B cell (primary cell): ENCODE results near the gene LILRB1. TPM values are rescaled to one million over a fixed set of nuclear protein-coding genes. Genes with fewer than 3 reads are reported as not detected.
"Not testable (repeated sequence)": the region's sequence is repeated elsewhere in the genome, so short reads cannot be mapped to it uniquely, and the experiment has no call there.

Experiments
- ATAC-seq: fragments of 200-7000 bp; cut with Tn5 transposase; one replicate; pipeline ENCODE4 v1.10.0; 2021; ENCODE audit warnings: low read depth, mild to moderate bottlenecking, moderate number of reproducible peaks, moderate library complexity
- CTCF ChIA-PET: fragments of 350-600 bp; sonication (Branson Sonifier 250); formaldehyde crosslinking; loops from one replicate; lab custom pipeline; 2021; ENCODE audit warnings: antibody characterized with exemption, inconsistent platforms; lab: Charles Lee
- POLR2A ChIA-PET: fragments of 350-600 bp; sonication (Branson Sonifier 250); formaldehyde crosslinking; loops from one replicate; lab custom pipeline; 2021; ENCODE audit warnings: antibody characterized with exemption; lab: Charles Lee
- DNase-seq: peaks from one replicate; pipeline ENCODE4 v3.0.0; 2013
- H2AFZ ChIP-seq: 2 replicates; pipeline ENCODE4 v1.6.1; 2012; ENCODE audit warnings: mild to moderate bottlenecking, low read depth, low read length; ENCODE audit not compliant: insufficient read depth, poor library complexity, severe bottlenecking
- H3K27ac ChIP-seq, 2 donors: 1 replicate in 1 of 2; 2 replicates in 1 of 2; pipeline ENCODE4 v1.5.1; 2012 to 2013; ENCODE audit warnings: low read length in 2 of 2, mild to moderate bottlenecking in 2 of 2, moderate library complexity in 1 of 2
- H3K27me3 ChIP-seq, 4 experiments: fragments of 200-600 bp in 1 of 4; sonication (generic) in 1 of 4; replicated peaks in 1 of 4; 1 replicate in 2 of 4; 2 replicates in 2 of 4; pipeline versions ENCODE4 v1.6.1 to v1.7.0; 2013 to 2016; ENCODE audit warnings: low read length in 3 of 4, mild to moderate bottlenecking in 2 of 4, mixed read lengths in 1 of 4, moderate library complexity in 1 of 4; ENCODE audit not compliant: insufficient read depth in 4 of 4, control insufficient read depth in 3 of 4; ENCODE audit errors: control extremely low read depth in 1 of 4
- H3K36me3 ChIP-seq, 2 experiments: replicated peaks in 1 of 2; 1 replicate in 1 of 2; 2 replicates in 1 of 2; pipeline versions ENCODE4 v1.6.1 to v1.7.1; 2013; ENCODE audit warnings: low read length in 1 of 2; ENCODE audit not compliant: insufficient read depth in 2 of 2, control insufficient read depth in 1 of 2; ENCODE audit errors: control extremely low read depth in 1 of 2, extremely low read depth in 1 of 2
- H3K4me1 ChIP-seq, 2 donors: fragments of 200-600 bp in 1 of 2; sonication (generic) in 1 of 2; 1 replicate in 1 of 2; 2 replicates in 1 of 2; pipeline versions ENCODE4 v1.5.1 to v1.6.1; 2013 to 2017; ENCODE audit warnings: low read length in 2 of 2; ENCODE audit not compliant: control insufficient read depth in 2 of 2, insufficient read depth in 2 of 2
- H3K4me2 ChIP-seq: replicated peaks from 2 replicates; pipeline ENCODE3; 2012; ENCODE audit warnings: mild to moderate bottlenecking, low read depth, low read length; ENCODE audit not compliant: poor library complexity, severe bottlenecking
- H3K4me3 ChIP-seq, 5 experiments: fragments of 200-600 bp in 1 of 5; sonication (generic) in 1 of 5; 1 replicate in 3 of 5; 2 replicates in 2 of 5; pipeline versions ENCODE4 v1.5.1 to v1.7.0; 2011 to 2016; ENCODE audit warnings: low read length in 4 of 5, mild to moderate bottlenecking in 4 of 5, low read depth in 2 of 5, control low read depth in 1 of 5, moderate library complexity in 1 of 5; ENCODE audit not compliant: insufficient read depth in 1 of 5; ENCODE audit errors: control extremely low read depth in 1 of 5, extremely low read depth in 1 of 5
- H3K79me2 ChIP-seq: fragments of 200-600 bp; sonication (generic); one replicate; pipeline ENCODE4 v1.6.0; 2016; ENCODE audit warnings: low read length; ENCODE audit not compliant: control insufficient read depth, insufficient read depth
- H3K9ac ChIP-seq: fragments of 200-600 bp; sonication (generic); 2 replicates; pipeline ENCODE4 v1.6.1; 2017; ENCODE audit warnings: mild to moderate bottlenecking, low read length, moderate library complexity
- H3K9me3 ChIP-seq, 3 donors: one replicate each; pipeline versions ENCODE4 v1.6.1 to v1.7.1; 2013; ENCODE audit warnings: low read length in 2 of 3; ENCODE audit not compliant: control insufficient read depth in 2 of 3, insufficient read depth in 1 of 3; ENCODE audit errors: control extremely low read depth in 1 of 3
- H4K20me1 ChIP-seq: 2 replicates; pipeline ENCODE4 v1.6.0; 2012; ENCODE audit warnings: mild to moderate bottlenecking, low read length; ENCODE audit not compliant: insufficient read depth, control insufficient read depth, poor library complexity, severe bottlenecking
- H3K27ac Mint-ChIP-seq: one replicate; pipeline ENCODE4 v1.8.0; 2021; ENCODE audit warnings: mixed read lengths
- H3K27me3 Mint-ChIP-seq: one replicate; pipeline ENCODE4 v1.8.0; 2021; ENCODE audit warnings: mixed read lengths
- H3K4me1 Mint-ChIP-seq: one replicate; pipeline ENCODE4 v1.8.0; 2021; ENCODE audit warnings: mixed read lengths
- H3K4me3 Mint-ChIP-seq: one replicate; pipeline ENCODE4 v1.8.0; 2021; ENCODE audit warnings: mixed read lengths
- H3K9me3 Mint-ChIP-seq: one replicate; pipeline ENCODE4 v1.8.0; 2022; ENCODE audit warnings: mixed read lengths; ENCODE audit not compliant: insufficient read depth
- CTCF ChIP-seq: fragments of 200-600 bp; IDR thresholded peaks from one replicate; pipeline ENCODE4 v1.8.0; 2022; ENCODE audit warnings: antibody characterized with exemption, mild to moderate bottlenecking
- EZH2 ChIP-seq: IDR thresholded peaks from 2 replicates; pipeline ENCODE4 v1.6.1; 2012; ENCODE audit warnings: borderline replicate concordance, low read depth, mild to moderate bottlenecking, moderate library complexity, low read length; ENCODE audit not compliant: insufficient read depth, poor library complexity, severe bottlenecking
- WGBS: methylation state at CpG from one replicate; pipeline ENCODE4 v1.1.5; 2013; ENCODE audit warnings: missing lambda C conversion rate; ENCODE audit not compliant: insufficient coverage; 5-methylcytosine and 5-hydroxymethylcytosine counted together
- intact Hi-C: fragments of 100-400 bp; cut with micrococcal nuclease; formaldehyde crosslinking; loops from one replicate; pipeline ENCODE4 v1.10.0; 2022
- polyA plus RNA-seq: library from polyadenylated mRNA; depleted of rRNA; stranded (reverse); fragments of >200 nt; gene quantifications from 2 replicates; pipeline ENCODE4 v1.2.3, GENCODE V29; 2012
- total RNA-seq, 2 donors: library from RNA; stranded (reverse); fragments of 120-200 nt in 1 of 2; gene quantifications; 1 replicate in 1 of 2; 2 replicates in 1 of 2; pipeline versions ENCODE4 v1.2.3 to v1.2.4, GENCODE V29; 2013 to 2022

The LILRB1 gene
- total and polyA plus RNA-seq, 2 donors (not counting 1 experiment from before 2014, with no cell fraction given) = 138 to 170 TPM

- H3K4me1 ChIP-seq = peaks cover 57 to 64% of the 10 kb centered on the region in 2 donors
- peak overlapping the region; percentile 59 for H2AFZ ChIP-seq
- peak overlapping the region; percentile 62 to 84 for H3K27ac ChIP-seq
- CTCF ChIA-PET = interaction anchor here (0.7 to 0.9 kb wide), 2 partner anchors 21 to 143 kb away, joined by 3 read pairs; no protein-coding TSS in a partner anchor
- POLR2A ChIA-PET = no interaction called here
- H4K20me1 ChIP-seq = peaks cover 4% of the 10 kb centered on the region
- H3K9me3 ChIP-seq = peaks cover 0 to 8% (median 0%) of the 10 kb centered on the region in 3 donors
- Mint-ChIP-seq H3K27me3 (no peaks in the 10 kb centered on the region), H3K27ac (peak overlapping the region; percentile 98), H3K4me1 (peaks cover 81% of the 10 kb centered on the region), H3K9me3 (no peaks in the 10 kb centered on the region), H3K4me3 (peak overlapping the region; percentile 90)
- peak overlapping the region in 4 of 5 experiments; percentile 14 to 66 (median 29) for H3K4me3 ChIP-seq
- H3K4me2 ChIP-seq = peak overlapping the region; percentile 72
- peaks cover 92% of the 10 kb centered on the region for H3K79me2 ChIP-seq
- peak; percentile 38 for DNase-seq
- peak overlapping the region; percentile 61 for H3K9ac ChIP-seq
- TF ChIP-seq CTCF (no peak), EZH2 (no peak)
- H3K27me3 ChIP-seq = no peaks in the 10 kb centered on the region
- peaks cover 3 to 9% of the 10 kb centered on the region in 2 experiments for H3K36me3 ChIP-seq
- no peak for ATAC-seq
- intact Hi-C loops = no loop called here
- no CpG with 5 or more reads among the region's 4 CpGs for WGBS
Measured at GRCh38 chr19:54622431-54622830, 7.9 kb upstream of the LILRB1 start.

DNA sequence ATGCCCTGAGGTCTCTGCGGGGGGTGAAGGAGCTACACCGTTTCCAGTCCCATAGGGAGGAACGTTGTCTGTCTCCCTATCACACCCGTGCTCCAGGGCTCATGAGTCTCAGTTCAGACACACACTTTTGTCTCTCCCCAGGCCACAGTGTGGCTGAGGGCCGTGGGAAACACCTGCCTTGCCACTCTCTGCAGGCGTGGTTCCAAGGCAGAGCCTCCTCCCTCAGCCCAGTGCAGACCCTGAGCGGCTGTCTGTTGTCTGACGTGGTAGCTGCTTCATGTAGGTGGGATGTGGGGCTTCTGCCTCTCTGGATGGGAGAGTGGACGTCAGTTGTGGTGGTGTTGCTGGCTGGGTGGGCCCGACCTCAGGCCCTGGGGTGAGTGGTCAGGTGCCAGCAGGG is 6.0 kb upstream of the LILRB1 start:
- intact Hi-C loops = not testable (repeated sequence)

DNA sequence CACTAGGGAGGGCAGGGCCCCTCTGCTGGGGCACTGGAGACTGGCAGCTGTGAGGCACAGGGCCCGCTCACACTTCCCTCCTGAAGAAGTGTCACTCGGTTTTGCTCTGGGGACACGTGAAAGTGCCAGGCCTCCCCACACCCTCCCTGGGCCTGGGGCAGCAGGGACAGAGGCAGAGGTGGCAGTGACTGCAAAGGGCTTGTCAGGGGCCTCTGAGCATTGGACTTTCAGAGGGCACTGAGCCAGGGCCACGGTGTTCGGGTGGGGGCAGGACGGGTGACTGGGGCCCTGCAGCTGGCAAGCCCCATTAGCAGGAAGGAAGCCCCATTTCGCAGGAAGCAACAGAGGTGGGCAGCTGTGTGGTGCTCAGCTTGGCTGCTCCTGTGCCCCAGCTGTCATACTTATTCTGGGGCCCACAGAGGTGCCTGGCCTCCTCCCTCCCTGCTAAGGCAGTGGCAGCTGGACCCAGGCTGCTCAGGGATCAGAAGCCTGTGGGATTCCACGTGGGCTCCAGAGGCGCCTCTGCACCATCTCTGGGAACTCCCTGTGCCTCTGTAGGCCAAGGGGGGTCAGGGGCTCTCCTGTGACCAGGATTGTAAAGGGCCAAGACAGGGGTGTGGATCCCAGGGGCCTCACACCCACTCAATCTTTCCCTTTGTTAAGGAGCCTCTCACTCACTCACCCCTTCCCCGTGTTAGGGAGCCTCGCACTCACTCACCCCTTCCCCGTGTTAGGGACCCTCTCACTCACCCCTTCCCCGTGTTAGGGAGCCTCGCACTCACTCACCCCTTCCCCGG is 5.2 kb upstream of the LILRB1 start:
- intact Hi-C loops, POLR2A ChIA-PET, H3K9me3 Mint-ChIP-seq, H3K27me3 ChIP-seq, H3K27me3 Mint-ChIP-seq, H3K9me3 ChIP-seq, CTCF ChIA-PET, H2AFZ ChIP-seq: not testable (repeated sequence)
- H3K4me2 ChIP-seq = peak overlapping the region; percentile 66
- peaks cover 83 to 87% of the 10 kb centered on the region in 2 donors for H3K4me1 ChIP-seq
- H3K9ac ChIP-seq = peak overlapping the region; percentile 46
- H3K27ac Mint-ChIP-seq = peak overlapping the region; percentile 98
- peak; percentile 52 for DNase-seq
- peak overlapping the region; percentile 86 to 87 for H3K27ac ChIP-seq
- peaks cover 3 to 28% of the 10 kb centered on the region in 2 experiments for H3K36me3 ChIP-seq
- peak; percentile 82 for ATAC-seq
- H3K4me3 ChIP-seq = peak overlapping the region in 2 of 5 experiments; percentile 24 to 29
- peaks cover 87% of the 10 kb centered on the region for H3K4me1 Mint-ChIP-seq
- peak overlapping the region; percentile 90 for H3K4me3 Mint-ChIP-seq
- H3K79me2 ChIP-seq = peaks cover 93% of the 10 kb centered on the region
- 58% methylated on average over 7 of the region's 15 CpGs for WGBS
- H4K20me1 ChIP-seq = peaks cover 17% of the 10 kb centered on the region

More for the DNA sequence above, 6.0 kb upstream of the LILRB1 start:
- peaks cover 75 to 82% of the 10 kb centered on the region in 2 donors for H3K4me1 ChIP-seq
- peaks cover 3 to 25% of the 10 kb centered on the region in 2 experiments for H3K36me3 ChIP-seq
- CTCF ChIA-PET, POLR2A ChIA-PET, H3K9me3 Mint-ChIP-seq, H3K9me3 ChIP-seq, H2AFZ ChIP-seq, H3K27me3 Mint-ChIP-seq, H3K27me3 ChIP-seq: not testable (repeated sequence)
- Mint-ChIP-seq H3K27ac (peak overlapping the region; percentile 98), H3K4me3 (peak overlapping the region; percentile 90), H3K4me1 (peaks cover 86% of the 10 kb centered on the region)
- H3K27ac ChIP-seq = peak overlapping the region; percentile 84 to 86
- H3K79me2 ChIP-seq = peaks cover 93% of the 10 kb centered on the region
- peak; percentile 50 for DNase-seq
- WGBS = no CpG with 5 or more reads among the region's 10 CpGs
- H3K4me3 ChIP-seq = peak overlapping the region in 4 of 5 experiments; percentile 19 to 44 (median 26)
- peak overlapping the region; percentile 72 for H3K4me2 ChIP-seq
- peak overlapping the region; percentile 46 for H3K9ac ChIP-seq
- peaks cover 17% of the 10 kb centered on the region for H4K20me1 ChIP-seq
- peak; percentile 40 for ATAC-seq
